Measurements from ENCODE around the gene MINDY3.

GRCh38 chr10:15745751-15746150, 114.6 kb downstream of the MINDY3 start:
- TF ChIP-seq EZH2 (IDR thresholded peaks at IDR 0.05; ENCODE audit: low read length) = no peak
- TF ChIP-seq, protein P1, sequence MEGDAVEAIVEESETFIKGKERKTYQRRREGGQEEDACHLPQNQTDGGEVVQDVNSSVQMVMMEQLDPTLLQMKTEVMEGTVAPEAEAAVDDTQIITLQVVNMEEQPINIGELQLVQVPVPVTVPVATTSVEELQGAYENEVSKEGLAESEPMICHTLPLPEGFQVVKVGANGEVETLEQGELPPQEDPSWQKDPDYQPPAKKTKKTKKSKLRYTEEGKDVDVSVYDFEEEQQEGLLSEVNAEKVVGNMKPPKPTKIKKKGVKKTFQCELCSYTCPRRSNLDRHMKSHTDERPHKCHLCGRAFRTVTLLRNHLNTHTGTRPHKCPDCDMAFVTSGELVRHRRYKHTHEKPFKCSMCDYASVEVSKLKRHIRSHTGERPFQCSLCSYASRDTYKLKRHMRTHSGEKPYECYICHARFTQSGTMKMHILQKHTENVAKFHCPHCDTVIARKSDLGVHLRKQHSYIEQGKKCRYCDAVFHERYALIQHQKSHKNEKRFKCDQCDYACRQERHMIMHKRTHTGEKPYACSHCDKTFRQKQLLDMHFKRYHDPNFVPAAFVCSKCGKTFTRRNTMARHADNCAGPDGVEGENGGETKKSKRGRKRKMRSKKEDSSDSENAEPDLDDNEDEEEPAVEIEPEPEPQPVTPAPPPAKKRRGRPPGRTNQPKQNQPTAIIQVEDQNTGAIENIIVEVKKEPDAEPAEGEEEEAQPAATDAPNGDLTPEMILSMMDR (optimal IDR thresholded peaks at IDR 0.05 in 1 of 3, IDR thresholded peaks at IDR 0.05 in 1 of 3, conservative IDR thresholded peaks at IDR 0.05 in 1 of 3; ENCODE audit: extremely low read depth in 1 of 3, insufficient read depth in 2 of 3, low read length in 3 of 3) = no peak

Data from keratinocyte (primary cell).